Endothelial cell of umbilical vein (primary cell): ENCODE measurements around the gene TRAIP. TPM values are rescaled to one million over a fixed set of nuclear protein-coding genes. Genes with fewer than 3 reads are reported as not detected.

Experiments
- BruUV-seq: library from RNA; stranded (reverse); fragments of 400-500 nt; replicated peaks from 2 replicates; lab custom pipeline; 2021; lab: Mats Ljungman, UMichigan
- CTCF ChIA-PET: fragments of 300-600, 350-600 bp; sonication (Branson Sonifier 250); formaldehyde crosslinking; loops from one replicate; lab custom pipeline; 2021; ENCODE audit warnings: antibody characterized with exemption, inconsistent platforms; lab: Charles Lee
- POLR2A ChIA-PET: fragments of 300-600, 350-600 bp; sonication (Branson Sonifier 250); formaldehyde crosslinking; loops from one replicate; lab custom pipeline; 2021; ENCODE audit warnings: antibody characterized with exemption, inconsistent platforms; lab: Charles Lee
- DNase-seq: peaks from one replicate; pipeline ENCODE4 v3.0.0-alpha.2; 2011; ENCODE audit warnings: low read depth, low spot score
- FAIRE-seq: peaks from 2 replicates; lab custom pipeline; 2011; peaks lifted over from hg19 to GRCh38; lab: Jason Lieb, UNC
- H2AFZ ChIP-seq: 2 replicates; pipeline ENCODE4 v1.6.0; 2012; ENCODE audit warnings: low read depth, low read length, control low read depth, inconsistent platforms
- H3K27ac ChIP-seq: 2 replicates; pipeline ENCODE4 v1.5.1; 2011; ENCODE audit warnings: low read depth, mild to moderate bottlenecking, control low read depth, low read length, moderate library complexity; ENCODE audit not compliant: insufficient read depth
- H3K27me3 ChIP-seq, 2 experiments: 2 replicates each; pipeline versions ENCODE4 v1.6.0 to v1.6.1; 2011; ENCODE audit warnings: low read length in 2 of 2, mixed read lengths in 1 of 2; ENCODE audit not compliant: control insufficient read depth in 2 of 2, insufficient read depth in 2 of 2
- H3K36me3 ChIP-seq, 2 experiments: 2 replicates in 1 of 2; 3 replicates in 1 of 2; pipeline ENCODE4 v1.5.1; 2011; ENCODE audit warnings: low read length in 2 of 2, mild to moderate bottlenecking in 1 of 2, moderate library complexity in 1 of 2; ENCODE audit not compliant: control insufficient read depth in 2 of 2, insufficient read depth in 2 of 2; ENCODE audit errors: extremely low read depth in 1 of 2
- H3K4me1 ChIP-seq: 3 replicates; pipeline ENCODE4 v1.5.1; 2011; ENCODE audit warnings: mild to moderate bottlenecking, low read length; ENCODE audit not compliant: control insufficient read depth, insufficient read depth; ENCODE audit errors: extremely low read depth
- H3K4me2 ChIP-seq: 2 replicates; pipeline ENCODE4 v1.6.1; 2011; ENCODE audit warnings: low read length, control low read depth, mixed read lengths; ENCODE audit not compliant: insufficient read depth
- H3K4me3 ChIP-seq, 3 experiments: fragments of 200-600 bp in 1 of 3; sonication (generic), shearing (Covaris generic) in 1 of 3; replicated peaks in 1 of 3; 2 replicates each; pipeline ENCODE4 v1.5.1; 2011 to 2016; ENCODE audit warnings: control low read depth in 3 of 3, low read length in 3 of 3, mild to moderate bottlenecking in 2 of 3, inconsistent platforms in 1 of 3, low read depth in 1 of 3, moderate library complexity in 1 of 3; ENCODE audit not compliant: insufficient read depth in 1 of 3
- H3K79me2 ChIP-seq: 2 replicates; pipeline ENCODE4 v1.6.0; 2012; ENCODE audit warnings: low read length, inconsistent platforms; ENCODE audit not compliant: control insufficient read depth, insufficient read depth
- H3K9ac ChIP-seq: replicated peaks from 2 replicates; pipeline ENCODE3; 2011; ENCODE audit warnings: low read length, control low read depth; ENCODE audit not compliant: insufficient read depth; ENCODE audit errors: extremely low read depth
- H3K9me1 ChIP-seq: replicated peaks from 3 replicates; pipeline ENCODE4 v1.6.0; 2011; ENCODE audit warnings: mild to moderate bottlenecking, low read length; ENCODE audit not compliant: control insufficient read depth, insufficient read depth; ENCODE audit errors: extremely low read depth
- H3K9me3 ChIP-seq: replicated peaks from 2 replicates; pipeline ENCODE4 v1.5.1; 2012; ENCODE audit warnings: low read length, inconsistent platforms; ENCODE audit not compliant: control insufficient read depth, insufficient read depth
- H4K20me1 ChIP-seq: replicated peaks from 2 replicates; pipeline ENCODE3; 2011; ENCODE audit warnings: mild to moderate bottlenecking, low read length; ENCODE audit not compliant: control insufficient read depth, insufficient read depth; ENCODE audit errors: extremely low read depth
- CTCF ChIP-seq, 2 donors: IDR thresholded peaks; 1 replicate in 1 of 2; 2 replicates in 1 of 2; pipeline ENCODE4 v1.5.1; 2011; ENCODE audit warnings: low read length in 2 of 2, mild to moderate bottlenecking in 2 of 2, moderate library complexity in 2 of 2, control low read depth in 1 of 2, inconsistent platforms in 1 of 2, low read depth in 1 of 2; ENCODE audit not compliant: insufficient read depth in 1 of 2; ENCODE audit errors: extremely low read depth in 1 of 2
- EZH2 ChIP-seq: IDR thresholded peaks from 2 replicates; pipeline ENCODE4 v1.6.1; 2012; ENCODE audit warnings: borderline replicate concordance, low read depth, mild to moderate bottlenecking, moderate library complexity, low read length, inconsistent platforms; ENCODE audit not compliant: severe bottlenecking
- FOS ChIP-seq: IDR thresholded peaks from 2 replicates; pipeline ENCODE4 v1.6.1; 2011; ENCODE audit warnings: mild to moderate bottlenecking, low read length, moderate library complexity, borderline replicate concordance; ENCODE audit not compliant: insufficient read depth
- GATA2 ChIP-seq: IDR thresholded peaks from 2 replicates; pipeline ENCODE4 v1.7.0; 2011; ENCODE audit warnings: low read depth, mild to moderate bottlenecking, moderate library complexity, mixed read lengths, low read length; ENCODE audit not compliant: insufficient read length, insufficient read depth
- MAX ChIP-seq: IDR thresholded peaks from 2 replicates; pipeline ENCODE4 v1.6.1; 2011; ENCODE audit not compliant: insufficient read depth, insufficient read length
- MYC ChIP-seq: IDR thresholded peaks from one replicate; pipeline ENCODE4 v1.6.1; 2011; ENCODE audit warnings: mild to moderate bottlenecking, low read depth, low read length
- POLR2AphosphoS5 ChIP-seq: IDR thresholded peaks from 2 replicates; pipeline ENCODE4 v1.6.1; 2012; ENCODE audit warnings: low read depth, mild to moderate bottlenecking, control low read depth, low read length, moderate library complexity; ENCODE audit not compliant: insufficient read depth
- dilution Hi-C: fragments of 300-500 bp; cut with MboI; formaldehyde crosslinking; loops from one replicate; pipeline ENCODE4 v1.15.0; 2019; ENCODE audit warnings: low sequenced_read_pairs; ENCODE audit not compliant: extremely low pct_ligation_motif_present
- intact Hi-C: fragments of 100-400 bp; cut with micrococcal nuclease; formaldehyde crosslinking; loops from one replicate; pipeline ENCODE4 v1.10.0; 2022
- polyA plus RNA-seq, 4 experiments: library from polyadenylated mRNA; depleted of rRNA in 3 of 4; stranded (reverse) in 3 of 4; unstranded in 1 of 4; fragments of >200 nt; gene quantifications; 2 replicates each; pipeline versions ENCODE4 v1.2.1 to v1.2.3, GENCODE V29; 2011 to 2012; ENCODE audit warnings: missing spikeins in 1 of 4
- total RNA-seq: library from RNA; stranded (reverse); gene quantifications from 2 replicates; pipeline ENCODE4 v1.2.3, GENCODE V29; 2021

Gene TRAIP
- total and polyA plus RNA-seq, 2 donors (not counting 3 experiments of a cell fraction or from before 2014, with no cell fraction given), result 9.5 to 13.4 TPM

- DNase-seq, result no peak
- Histone ChIP-seq H3K4me1 (no peaks in the 10 kb centered on the region), H3K4me3 (no peak overlapping the region), H3K9ac (no peak overlapping the region), H3K36me3 (no peaks in the 10 kb centered on the region), H3K27ac (no peak overlapping the region), H3K4me2 (no peak overlapping the region), H4K20me1 (no peaks in the 10 kb centered on the region), H2AFZ (no peak overlapping the region), H3K79me2 (no peaks in the 10 kb centered on the region), H3K9me1 (no peaks in the 10 kb centered on the region), H3K9me3 (no peaks in the 10 kb centered on the region), H3K27me3 (peaks cover 7 to 8% of the 10 kb centered on the region in 2 experiments)
- TF ChIP-seq CTCF (IDR thresholded peaks at IDR 0.05; ENCODE audit: extremely low read depth in 1 of 2, insufficient read depth in 1 of 2, low read depth in 1 of 2, low read length in 2 of 2) (no peak), EZH2 (no peak), MAX (no peak), MYC (no peak), FOS (no peak), POLR2AphosphoS5 (no peak), GATA2 (no peak)
- dilution Hi-C loops, result no loop called here
- intact Hi-C loops, result no loop called here
- ChIA-PET POLR2A (no interaction called here), CTCF (interaction anchor here (1.1 to 2.3 kb wide), 3 partner anchors 11 to 39 kb away, joined by 3 to 6 read pairs (median 5); no protein-coding TSS in a partner anchor)
- BruUV-seq, result no TSS peak
- FAIRE-seq, result no peak
These were observed 22.3 kb upstream of the TRAIP start for GRCh38 chr3:49878686-49879085.
